ENCODE measurements around the gene BTG3. TPM values are rescaled to one million over a fixed set of nuclear protein-coding genes. Genes with fewer than 3 reads are reported as not detected.

The BTG3 gene
- total RNA-seq, 3 donors from 2014 or later: 34.1 to 60.0 (median 55.6) TPM

DNA sequence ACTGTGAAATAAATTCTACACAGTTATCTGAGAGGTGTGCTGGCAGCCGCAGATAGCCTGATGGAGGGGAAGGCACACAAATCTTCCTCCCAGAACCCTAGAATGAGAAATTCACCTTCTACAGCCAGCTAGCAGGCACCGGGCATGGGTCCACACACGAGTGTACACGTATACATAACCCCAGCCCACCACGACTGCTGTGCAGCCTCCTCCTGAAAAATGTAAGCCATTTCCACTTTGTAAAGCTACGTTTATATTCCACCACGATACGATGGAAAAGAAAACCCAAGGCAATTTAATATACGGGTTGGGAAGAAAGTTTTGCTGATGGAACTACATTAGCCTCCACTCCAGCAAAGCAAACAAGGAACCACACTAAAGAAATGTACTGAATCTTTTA, 1.8 kb downstream of the BTG3 start:
- Histone ChIP-seq H3K9me3 (no peaks in the 10 kb centered on the region), H3K27me3 (no peaks in the 10 kb centered on the region), H3K27ac (peak overlapping the region; percentile 96 to 97), H3K36me3 (no peaks in the 10 kb centered on the region), H3K4me1 (no peaks in the 10 kb centered on the region), H3K4me3 (peak overlapping the region; percentile 91 to 96 (median 92))
- DNase-seq (ENCODE audit: low spot score in 2 of 2): no peak
- intact Hi-C loops (cut with DNase I; ENCODE audit: low total_unique reads): no loop called here
- TF ChIP-seq POLR2AphosphoS5 (IDR thresholded peaks at IDR 0.05): no peak

DNA sequence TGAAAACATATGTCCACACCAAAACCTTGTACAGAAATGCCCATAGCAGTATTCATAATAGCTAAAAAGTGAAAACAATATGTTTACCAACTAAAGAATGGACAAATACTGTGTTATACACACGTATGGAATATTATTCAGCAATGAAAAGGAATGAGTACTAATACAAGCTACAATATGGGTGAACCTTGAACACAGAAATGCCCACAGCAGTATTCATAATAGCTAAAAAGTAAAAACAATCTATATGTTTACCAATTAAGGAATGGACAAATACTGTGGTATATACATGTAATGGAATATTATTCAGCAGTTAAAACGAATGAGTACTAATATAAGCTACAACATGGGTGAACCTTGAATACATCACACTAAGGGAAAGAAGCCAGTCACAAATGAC, 3.0 kb downstream of the BTG3 start:
- no peaks in the 10 kb centered on the region for H3K27me3 ChIP-seq
- no peak overlapping the region for H3K27ac ChIP-seq
- no peak overlapping the region for H3K4me3 ChIP-seq
- TF ChIP-seq POLR2AphosphoS5 (IDR thresholded peaks at IDR 0.05) (no peak), POLR2A (IDR thresholded peaks at IDR 0.05) (no peak)
- TF ChIP-seq, protein P1, sequence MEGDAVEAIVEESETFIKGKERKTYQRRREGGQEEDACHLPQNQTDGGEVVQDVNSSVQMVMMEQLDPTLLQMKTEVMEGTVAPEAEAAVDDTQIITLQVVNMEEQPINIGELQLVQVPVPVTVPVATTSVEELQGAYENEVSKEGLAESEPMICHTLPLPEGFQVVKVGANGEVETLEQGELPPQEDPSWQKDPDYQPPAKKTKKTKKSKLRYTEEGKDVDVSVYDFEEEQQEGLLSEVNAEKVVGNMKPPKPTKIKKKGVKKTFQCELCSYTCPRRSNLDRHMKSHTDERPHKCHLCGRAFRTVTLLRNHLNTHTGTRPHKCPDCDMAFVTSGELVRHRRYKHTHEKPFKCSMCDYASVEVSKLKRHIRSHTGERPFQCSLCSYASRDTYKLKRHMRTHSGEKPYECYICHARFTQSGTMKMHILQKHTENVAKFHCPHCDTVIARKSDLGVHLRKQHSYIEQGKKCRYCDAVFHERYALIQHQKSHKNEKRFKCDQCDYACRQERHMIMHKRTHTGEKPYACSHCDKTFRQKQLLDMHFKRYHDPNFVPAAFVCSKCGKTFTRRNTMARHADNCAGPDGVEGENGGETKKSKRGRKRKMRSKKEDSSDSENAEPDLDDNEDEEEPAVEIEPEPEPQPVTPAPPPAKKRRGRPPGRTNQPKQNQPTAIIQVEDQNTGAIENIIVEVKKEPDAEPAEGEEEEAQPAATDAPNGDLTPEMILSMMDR (IDR thresholded peaks at IDR 0.05): no peak
- H3K9me3 ChIP-seq: no peaks in the 10 kb centered on the region
- no peak for DNase-seq (ENCODE audit: low spot score in 2 of 2)
- no peaks in the 10 kb centered on the region for H3K36me3 ChIP-seq
- intact Hi-C loops (cut with DNase I; ENCODE audit: low total_unique reads): no loop called here
- no peaks in the 10 kb centered on the region for H3K4me1 ChIP-seq

DNA sequence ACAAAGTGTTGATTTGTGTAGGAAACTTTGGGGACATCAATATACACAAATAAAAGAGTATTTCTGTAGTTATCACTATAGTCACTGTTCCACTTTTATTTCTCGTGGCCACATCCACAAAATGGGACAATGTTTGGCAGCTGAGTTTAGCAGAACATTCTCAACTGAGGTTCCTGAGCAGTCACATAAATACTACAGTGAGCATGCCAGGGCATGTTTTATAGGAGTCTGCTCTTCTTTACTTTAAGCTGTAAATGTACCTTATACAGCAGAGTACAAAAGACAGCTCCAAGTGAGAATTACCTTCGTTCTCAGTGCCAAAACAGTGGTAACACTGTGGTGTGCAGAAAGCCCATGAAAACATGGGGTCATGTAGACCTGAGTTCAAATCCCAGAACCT, 5.0 kb downstream of the BTG3 start:
- H3K4me1 ChIP-seq: no peaks in the 10 kb centered on the region
- H3K36me3 ChIP-seq: no peaks in the 10 kb centered on the region
- no peak for DNase-seq (ENCODE audit: low spot score in 2 of 2)
- no peaks in the 10 kb centered on the region for H3K9me3 ChIP-seq
- TF ChIP-seq POLR2AphosphoS5 (IDR thresholded peaks at IDR 0.05) (no peak), POLR2A (IDR thresholded peaks at IDR 0.05) (no peak)
- TF ChIP-seq, protein P1 (IDR thresholded peaks at IDR 0.05): no peak
- intact Hi-C loops (cut with DNase I; ENCODE audit: low total_unique reads): no loop called here
- H3K4me3 ChIP-seq: no peak overlapping the region
- no peak overlapping the region for H3K27ac ChIP-seq
- no peaks in the 10 kb centered on the region for H3K27me3 ChIP-seq

DNA sequence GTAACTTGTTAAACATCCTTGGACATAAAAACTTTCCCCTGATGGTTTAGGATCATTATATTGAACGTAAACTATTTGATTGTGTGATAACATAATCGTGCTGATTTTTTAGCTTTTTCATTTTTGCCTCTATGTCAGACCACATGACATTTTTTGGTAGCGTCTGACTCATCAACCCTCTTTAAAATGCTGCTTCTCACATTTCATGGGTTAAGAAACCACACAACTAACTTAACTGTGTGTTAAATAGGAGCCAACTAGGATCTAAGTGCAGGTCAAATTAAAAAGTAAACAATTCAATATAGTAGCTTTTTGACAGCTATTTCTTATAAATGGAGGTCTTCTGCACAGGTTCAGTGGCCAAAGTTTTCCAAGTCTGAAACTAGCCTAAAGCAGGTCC, 9.8 kb downstream of the BTG3 start:
- Histone ChIP-seq H3K27ac (no peak overlapping the region), H3K9me3 (no peaks in the 10 kb centered on the region), H3K27me3 (no peaks in the 10 kb centered on the region), H3K4me1 (no peaks in the 10 kb centered on the region), H3K4me3 (no peak overlapping the region), H3K36me3 (no peaks in the 10 kb centered on the region)
- no peak for DNase-seq (ENCODE audit: low spot score in 2 of 2)
- TF ChIP-seq, protein P1 (IDR thresholded peaks at IDR 0.05): no peak
- TF ChIP-seq POLR2A (IDR thresholded peaks at IDR 0.05) (no peak), POLR2AphosphoS5 (IDR thresholded peaks at IDR 0.05) (no peak)
- intact Hi-C loops (cut with DNase I; ENCODE audit: low total_unique reads): no loop called here

DNA sequence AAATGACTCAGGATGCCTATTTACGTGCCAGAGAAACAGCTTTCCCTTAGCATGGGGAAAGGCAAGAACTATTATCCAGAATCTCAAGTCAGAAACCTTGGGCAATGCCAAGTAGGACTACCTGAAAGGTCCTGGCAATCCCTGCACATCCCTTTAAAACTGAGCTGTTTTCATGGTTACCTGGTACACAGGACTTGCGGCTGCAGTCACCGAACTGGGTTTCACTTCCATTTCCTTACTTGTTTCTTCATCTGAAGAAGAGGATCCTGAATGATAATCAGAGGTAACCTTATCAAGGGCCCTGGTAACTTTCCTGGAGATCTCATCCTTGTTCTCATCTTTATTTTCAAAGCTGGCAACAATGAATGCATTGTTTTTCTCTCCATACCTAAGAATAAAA, 14.3 kb downstream of the BTG3 start:
- intact Hi-C loops (cut with DNase I; ENCODE audit: low total_unique reads): no loop called here

More for the DNA sequence above, 14.3 kb downstream of the BTG3 start:
- no peak for DNase-seq (ENCODE audit: low spot score in 2 of 2)
- Histone ChIP-seq H3K27ac (no peak overlapping the region), H3K4me1 (no peaks in the 10 kb centered on the region), H3K4me3 (no peak overlapping the region), H3K27me3 (no peaks in the 10 kb centered on the region), H3K36me3 (peaks cover 12% of the 10 kb centered on the region), H3K9me3 (no peaks in the 10 kb centered on the region)
- TF ChIP-seq, protein P1 (IDR thresholded peaks at IDR 0.05): no peak
- TF ChIP-seq POLR2AphosphoS5 (IDR thresholded peaks at IDR 0.05) (no peak), POLR2A (IDR thresholded peaks at IDR 0.05) (no peak)
